Measurements from ENCODE around the gene DYRK3. TPM values are rescaled to one million over a fixed set of nuclear protein-coding genes. Genes with fewer than 3 reads are reported as not detected.
A peak's percentile ranks its signal among the peaks of the same experiment; 100 is the strongest.

DYRK3 gene
- total and polyA plus RNA-seq, 9 of the 15 experiments (the other 6 are each of a cell fraction or from before 2014, with no cell fraction given), result 4.5 to 33.7 (median 25.7) TPM

GRCh38 chr1:206658264-206658980, 23.1 kb downstream of the DYRK3 start (continued):
- TF ChIP-seq CREB5 (CRISPR knock-in tag; IDR thresholded peaks at IDR 0.05) (no peak), WHSC1 (IDR thresholded peaks at IDR 0.05; ENCODE audit: low read length) (no peak), NCOR1 (IDR thresholded peaks at IDR 0.05) (0 out of 2 replicates have a peak, but pooled peaks have one; percentile 7), ZFP1 (CRISPR knock-in tag; IDR thresholded peaks at IDR 0.05) (no peak), FOXK2 (conservative IDR thresholded peaks at IDR 0.05 in 1 of 2, IDR thresholded peaks at IDR 0.05 in 1 of 2; ENCODE audit: low read depth in 2 of 2) (peak in 1 of 2 experiments; percentile 30; a peak in 1 of 4 replicates), ATF7 (IDR thresholded peaks at IDR 0.05) (peak; percentile 60), CBX1 (IDR thresholded peaks at IDR 0.05; ENCODE audit: low read depth) (peak; percentile 47; the same call in 1 of the 2 replicates), MAZ (CRISPR knock-in tag; conservative IDR thresholded peaks at IDR 0.05 in 1 of 2, IDR thresholded peaks at IDR 0.05 in 1 of 2) (peak; percentile 53 to 71; a peak in 2 of 4 replicates), TBL1XR1 (IDR thresholded peaks at IDR 0.05; ENCODE audit: low read length in 2 of 2) (no peak), EGR1 (conservative IDR thresholded peaks at IDR 0.05) (peak; percentile 28; the same call in 1 of the 2 replicates), MLLT1 (IDR thresholded peaks at IDR 0.05) (0 out of 4 replicates have a peak, but pooled peaks of 1 of the 2 experiments have one; percentile 49), RAD21 (CRISPR knock-in tag; conservative IDR thresholded peaks at IDR 0.05 in 1 of 2, IDR thresholded peaks at IDR 0.05 in 1 of 2) (peak; percentile 78 to 87), CHCHD3 (CRISPR knock-in tag; IDR thresholded peaks at IDR 0.05) (0 out of 2 replicates have a peak, but pooled peaks have one; percentile 14), CEBPB (tag; IDR thresholded peaks at IDR 0.05) (no peak), RBFOX2 (IDR thresholded peaks at IDR 0.05; ENCODE audit: low read depth, low read length) (peak; percentile 37; the same call in 1 of the 2 replicates), CCNT2 (IDR thresholded peaks at IDR 0.05; ENCODE audit: borderline replicate concordance, extremely low read depth, insufficient read length, low read depth, low read length) (no peak)
- TF ChIP-seq, protein P1, sequence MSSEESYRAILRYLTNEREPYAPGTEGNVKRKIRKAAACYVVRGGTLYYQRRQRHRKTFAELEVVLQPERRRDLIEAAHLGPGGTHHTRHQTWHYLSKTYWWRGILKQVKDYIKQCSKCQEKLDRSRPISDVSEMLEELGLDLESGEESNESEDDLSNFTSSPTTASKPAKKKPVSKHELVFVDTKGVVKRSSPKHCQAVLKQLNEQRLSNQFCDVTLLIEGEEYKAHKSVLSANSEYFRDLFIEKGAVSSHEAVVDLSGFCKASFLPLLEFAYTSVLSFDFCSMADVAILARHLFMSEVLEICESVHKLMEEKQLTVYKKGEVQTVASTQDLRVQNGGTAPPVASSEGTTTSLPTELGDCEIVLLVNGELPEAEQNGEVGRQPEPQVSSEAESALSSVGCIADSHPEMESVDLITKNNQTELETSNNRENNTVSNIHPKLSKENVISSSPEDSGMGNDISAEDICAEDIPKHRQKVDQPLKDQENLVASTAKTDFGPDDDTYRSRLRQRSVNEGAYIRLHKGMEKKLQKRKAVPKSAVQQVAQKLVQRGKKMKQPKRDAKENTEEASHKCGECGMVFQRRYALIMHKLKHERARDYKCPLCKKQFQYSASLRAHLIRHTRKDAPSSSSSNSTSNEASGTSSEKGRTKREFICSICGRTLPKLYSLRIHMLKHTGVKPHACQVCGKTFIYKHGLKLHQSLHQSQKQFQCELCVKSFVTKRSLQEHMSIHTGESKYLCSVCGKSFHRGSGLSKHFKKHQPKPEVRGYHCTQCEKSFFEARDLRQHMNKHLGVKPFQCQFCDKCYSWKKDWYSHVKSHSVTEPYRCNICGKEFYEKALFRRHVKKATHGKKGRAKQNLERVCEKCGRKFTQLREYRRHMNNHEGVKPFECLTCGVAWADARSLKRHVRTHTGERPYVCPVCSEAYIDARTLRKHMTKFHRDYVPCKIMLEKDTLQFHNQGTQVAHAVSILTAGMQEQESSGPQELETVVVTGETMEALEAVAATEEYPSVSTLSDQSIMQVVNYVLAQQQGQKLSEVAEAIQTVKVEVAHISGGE (CRISPR knock-in tag; IDR thresholded peaks at IDR 0.05), result no peak
- TF ChIP-seq, protein P2, sequence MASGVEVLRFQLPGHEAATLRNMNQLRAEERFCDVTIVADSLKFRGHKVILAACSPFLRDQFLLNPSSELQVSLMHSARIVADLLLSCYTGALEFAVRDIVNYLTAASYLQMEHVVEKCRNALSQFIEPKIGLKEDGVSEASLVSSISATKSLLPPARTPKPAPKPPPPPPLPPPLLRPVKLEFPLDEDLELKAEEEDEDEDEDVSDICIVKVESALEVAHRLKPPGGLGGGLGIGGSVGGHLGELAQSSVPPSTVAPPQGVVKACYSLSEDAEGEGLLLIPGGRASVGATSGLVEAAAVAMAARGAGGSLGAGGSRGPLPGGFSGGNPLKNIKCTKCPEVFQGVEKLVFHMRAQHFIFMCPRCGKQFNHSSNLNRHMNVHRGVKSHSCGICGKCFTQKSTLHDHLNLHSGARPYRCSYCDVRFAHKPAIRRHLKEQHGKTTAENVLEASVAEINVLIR (CRISPR knock-in tag; IDR thresholded peaks at IDR 0.05), result no peak
